ENCODE data around the gene ACTR5. TPM values are rescaled to one million over a fixed set of nuclear protein-coding genes. Genes with fewer than 3 reads are reported as not detected.

ACTR5 gene
- total RNA-seq, 1 donor from 2014 or later, result 3.2 TPM

GRCh38 chr20:38759106-38759505 is 10.8 kb downstream of the ACTR5 start:
- no peak for ATAC-seq

GRCh38 chr20:38760978-38761377 is 12.7 kb downstream of the ACTR5 start:
- intact Hi-C loops (cut with micrococcal nuclease), result no loop called here
- no peak for ATAC-seq
- no peak for DNase-seq

More at GRCh38 chr20:38759106-38759505, 10.8 kb downstream of the ACTR5 start:
- no peak for DNase-seq
- intact Hi-C loops (cut with micrococcal nuclease), result no loop called here

- intact Hi-C loops (cut with micrococcal nuclease), result no loop called here
- DNase-seq, result no peak
- no peak for ATAC-seq
These were observed 13.9 kb downstream of the ACTR5 start for GRCh38 chr20:38762174-38762573.

- intact Hi-C loops (cut with micrococcal nuclease), result no loop called here
- ATAC-seq (no peak), DNase-seq (no peak)
These were observed 15.4 kb downstream of the ACTR5 start for GRCh38 chr20:38763616-38764015.

- intact Hi-C loops (cut with micrococcal nuclease), result no loop called here
- ATAC-seq, result no peak
- DNase-seq, result no peak
These were observed 16.5 kb downstream of the ACTR5 start for GRCh38 chr20:38764567-38765318.

GRCh38 chr20:38766071-38766470 is 17.8 kb downstream of the ACTR5 start:
- no peak for DNase-seq
- intact Hi-C loops (cut with micrococcal nuclease), result no loop called here
- ATAC-seq, result no peak

GRCh38 chr20:38769376-38770295 is 21.4 kb downstream of the ACTR5 start:
- ATAC-seq (no peak), DNase-seq (no peak)
- intact Hi-C loops (cut with micrococcal nuclease), result no loop called here

- ATAC-seq, result no peak
- no peak for DNase-seq
- intact Hi-C loops (cut with micrococcal nuclease), result no loop called here
These were observed 22.3 kb downstream of the ACTR5 start for GRCh38 chr20:38770546-38770945.

GRCh38 chr20:38770970-38771369 is 22.7 kb downstream of the ACTR5 start:
- DNase-seq, result no peak
- intact Hi-C loops (cut with micrococcal nuclease), result no loop called here
- ATAC-seq, result no peak

- no peak for ATAC-seq
- no peak for DNase-seq
- intact Hi-C loops (cut with micrococcal nuclease), result no loop called here
These were observed 23.4 kb downstream of the ACTR5 start for GRCh38 chr20:38771621-38772020.

- DNase-seq (no peak), ATAC-seq (no peak)
- intact Hi-C loops (cut with micrococcal nuclease), result no loop called here
These were observed 25.9 kb downstream of the ACTR5 start for GRCh38 chr20:38774167-38774566.

GRCh38 chr20:38776363-38776762 is 28.1 kb downstream of the ACTR5 start:
- no peak for DNase-seq
- intact Hi-C loops (cut with micrococcal nuclease), result no loop called here
- ATAC-seq, result no peak

- intact Hi-C loops (cut with micrococcal nuclease), result no loop called here
- no peak for DNase-seq
- no peak for ATAC-seq
These were observed 31.2 kb downstream of the ACTR5 start for GRCh38 chr20:38779247-38780097.

GRCh38 chr20:38782275-38782674 is 34.0 kb downstream of the ACTR5 start:
- no peak for DNase-seq
- no peak for ATAC-seq
- intact Hi-C loops (cut with micrococcal nuclease), result no loop called here

- DNase-seq, result no peak
- intact Hi-C loops (cut with micrococcal nuclease), result no loop called here
- no peak for ATAC-seq
These were observed 39.6 kb downstream of the ACTR5 start for GRCh38 chr20:38787870-38788269.

- DNase-seq (no peak), ATAC-seq (no peak)
- intact Hi-C loops (cut with micrococcal nuclease), result no loop called here
These were observed 41.4 kb downstream of the ACTR5 start for GRCh38 chr20:38789503-38790199.

- DNase-seq, result no peak
- intact Hi-C loops (cut with micrococcal nuclease), result no loop called here
- ATAC-seq, result peak; percentile 35
These were observed 42.2 kb downstream of the ACTR5 start for GRCh38 chr20:38790200-38791053.

- no peak for ATAC-seq
- no peak for DNase-seq
- intact Hi-C loops (cut with micrococcal nuclease), result no loop called here
These were observed 43.0 kb downstream of the ACTR5 start for GRCh38 chr20:38791291-38791690.
